Measurements from ENCODE around the gene LMBRD1. TPM values are rescaled to one million over a fixed set of nuclear protein-coding genes. Genes with fewer than 3 reads are reported as not detected.
"Not testable (repeated sequence)": the region's sequence is repeated elsewhere in the genome, so short reads cannot be mapped to it uniquely, and the experiment has no call there.

LMBRD1 gene
- total RNA-seq, 2 experiments from 2014 or later = 12.7 to 16.3 TPM

GRCh38 chr6:69802995-69803394 is 6.2 kb upstream of the LMBRD1 start:
- intact Hi-C loops (cut with micrococcal nuclease; ENCODE audit: unreplicated experiment) = no loop called here
- ChIA-PET CTCF (ENCODE audit: unreplicated experiment) (no interaction called here), POLR2A (interaction anchor here (1.8 kb wide), 1 partner anchor 12 kb away, joined by 6 read pairs; no protein-coding TSS in a partner anchor)
- Histone ChIP-seq H3K4me3 (ENCODE audit: low read depth, low read length, poor library complexity, severe bottlenecking) (no peak overlapping the region), H2AFZ (ENCODE audit: low read length) (no peak overlapping the region), H3K27ac (ENCODE audit: low read depth, low read length, poor library complexity, severe bottlenecking) (no peak overlapping the region), H3K79me2 (ENCODE audit: insufficient read depth, low read depth, low read length) (no peaks in the 10 kb centered on the region), H3K4me2 (ENCODE audit: low read length) (no peak overlapping the region), H3K9me3 (ENCODE audit: low read length) (no peaks in the 10 kb centered on the region), H3K9me2 (ENCODE audit: insufficient read depth, low read length) (no peaks in the 10 kb centered on the region), H3K36me3 (ENCODE audit: insufficient read depth, low read length) (no peaks in the 10 kb centered on the region), H3K4me1 (ENCODE audit: insufficient read depth, low read length, poor library complexity, severe bottlenecking) (no peaks in the 10 kb centered on the region), H4K20me1 (ENCODE audit: insufficient read depth, low read length) (no peaks in the 10 kb centered on the region)
- TF ChIP-seq CTCF (conservative IDR thresholded peaks at IDR 0.05; ENCODE audit: low read length) (no peak), EZH2phosphoT487 (IDR thresholded peaks at IDR 0.05; ENCODE audit: borderline replicate concordance, low read depth, low read length) (no peak)
- DNase-seq (ENCODE audit: low spot score) = no peak
- no TSS peak for BruUV-seq (replicated peaks)

- Histone ChIP-seq H3K9me3 (ENCODE audit: low read length) (no peaks in the 10 kb centered on the region), H3K36me3 (ENCODE audit: insufficient read depth, low read length) (no peaks in the 10 kb centered on the region), H3K79me2 (ENCODE audit: insufficient read depth, low read depth, low read length) (no peaks in the 10 kb centered on the region), H3K4me1 (ENCODE audit: insufficient read depth, low read length, poor library complexity, severe bottlenecking) (peaks cover 5% of the 10 kb centered on the region), H3K9me2 (ENCODE audit: insufficient read depth, low read length) (no peaks in the 10 kb centered on the region), H3K4me3 (ENCODE audit: low read depth, low read length, poor library complexity, severe bottlenecking) (no peak overlapping the region), H2AFZ (ENCODE audit: low read length) (no peak overlapping the region), H3K4me2 (ENCODE audit: low read length) (no peak overlapping the region), H3K27ac (ENCODE audit: low read depth, low read length, poor library complexity, severe bottlenecking) (no peak overlapping the region), H4K20me1 (ENCODE audit: insufficient read depth, low read length) (no peaks in the 10 kb centered on the region)
- no peak for TF ChIP-seq CTCF (conservative IDR thresholded peaks at IDR 0.05; ENCODE audit: low read length)
- TF ChIP-seq EZH2phosphoT487 (IDR thresholded peaks at IDR 0.05; ENCODE audit: borderline replicate concordance, low read depth, low read length) = no peak
- POLR2A ChIA-PET = interaction anchor here (0.6 to 1.1 kb wide), 2 partner anchors 10 to 72 kb away, joined by 3 read pairs; no protein-coding TSS in a partner anchor
- no peak for DNase-seq (ENCODE audit: low spot score)
- CTCF ChIA-PET (ENCODE audit: unreplicated experiment) = no interaction called here
- BruUV-seq (replicated peaks) = no TSS peak
- intact Hi-C loops (cut with micrococcal nuclease; ENCODE audit: unreplicated experiment) = no loop called here
Observed at GRCh38 chr6:69801711-69802110, 4.9 kb upstream of the LMBRD1 start.

GRCh38 chr6:69801225-69801624 is 4.4 kb upstream of the LMBRD1 start:
- Histone ChIP-seq H3K4me2 (ENCODE audit: low read length) (no peak overlapping the region), H2AFZ (ENCODE audit: low read length) (no peak overlapping the region), H3K36me3 (ENCODE audit: insufficient read depth, low read length) (no peaks in the 10 kb centered on the region), H3K9me3 (ENCODE audit: low read length) (no peaks in the 10 kb centered on the region), H4K20me1 (ENCODE audit: insufficient read depth, low read length) (no peaks in the 10 kb centered on the region), H3K79me2 (ENCODE audit: insufficient read depth, low read depth, low read length) (peaks cover 3% of the 10 kb centered on the region; the same call in 1 of the 2 replicates), H3K27ac (ENCODE audit: low read depth, low read length, poor library complexity, severe bottlenecking) (no peak overlapping the region), H3K4me3 (ENCODE audit: low read depth, low read length, poor library complexity, severe bottlenecking) (no peak overlapping the region), H3K4me1 (ENCODE audit: insufficient read depth, low read length, poor library complexity, severe bottlenecking) (peaks cover 5% of the 10 kb centered on the region), H3K9me2 (ENCODE audit: insufficient read depth, low read length) (no peaks in the 10 kb centered on the region)
- no peak for DNase-seq (ENCODE audit: low spot score)
- BruUV-seq (replicated peaks) = no TSS peak
- TF ChIP-seq CTCF (conservative IDR thresholded peaks at IDR 0.05; ENCODE audit: low read length) (no peak), EZH2phosphoT487 (IDR thresholded peaks at IDR 0.05; ENCODE audit: borderline replicate concordance, low read depth, low read length) (no peak)
- POLR2A ChIA-PET = interaction anchor here (0.6 to 1.1 kb wide), 2 partner anchors 10 to 72 kb away, joined by 3 read pairs; no protein-coding TSS in a partner anchor
- CTCF ChIA-PET (ENCODE audit: unreplicated experiment) = no interaction called here
- intact Hi-C loops (cut with micrococcal nuclease; ENCODE audit: unreplicated experiment) = no loop called here

GRCh38 chr6:69798796-69799195 is 2.0 kb upstream of the LMBRD1 start:
- Histone ChIP-seq H3K79me2 (ENCODE audit: insufficient read depth, low read depth, low read length) (peaks cover 27% of the 10 kb centered on the region; the same call in 1 of the 2 replicates), H3K4me1 (ENCODE audit: insufficient read depth, low read length, poor library complexity, severe bottlenecking) (peaks cover 13% of the 10 kb centered on the region)
- H3K9me2 ChIP-seq (ENCODE audit: insufficient read depth, low read length); H2AFZ ChIP-seq (ENCODE audit: low read length); H3K36me3 ChIP-seq (ENCODE audit: insufficient read depth, low read length); H4K20me1 ChIP-seq (ENCODE audit: insufficient read depth, low read length); H3K27ac ChIP-seq (ENCODE audit: low read depth, low read length, poor library complexity, severe bottlenecking); H3K9me3 ChIP-seq (ENCODE audit: low read length); DNase-seq (ENCODE audit: low spot score); H3K4me2 ChIP-seq (ENCODE audit: low read length); H3K4me3 ChIP-seq (ENCODE audit: low read depth, low read length, poor library complexity, severe bottlenecking); BruUV-seq (replicated peaks): not testable (repeated sequence)
- intact Hi-C loops (cut with micrococcal nuclease; ENCODE audit: unreplicated experiment) = loop anchor here (5.0 kb wide), 1 partner anchor 69 kb away; the partner anchor contains the start of gene COL19A1
- ChIA-PET CTCF (ENCODE audit: unreplicated experiment) (interaction anchor here (0.7 kb wide), 1 partner anchor 16 kb away, joined by 3 read pairs; no protein-coding TSS in a partner anchor), POLR2A (interaction anchor here (4.2 kb wide), 1 partner anchor 15 kb away, joined by 37 read pairs; no protein-coding TSS in a partner anchor)

All from OCI-LY7 (cell line).